Mesenchymal stem cell (in vitro differentiated cells and primary cell): ENCODE data around the gene MTHFD1L. TPM values are rescaled to one million over a fixed set of nuclear protein-coding genes. Genes with fewer than 3 reads are reported as not detected.

ENCODE experiments used
- small RNA-seq: library from polyadenylated mRNA; stranded (forward); fragments of <200 nt; extraction: miRNeasy Mini kit (QIAGEN cat#:217004); gene quantifications from one replicate; pipeline ENCODE3, GENCODE V24; 2013; ENCODE audit warnings: low read depth

The MTHFD1L gene

Small RNAs within 50 kb of the gene (small RNA-seq; reads per million reads assigned to genes)
- not detected for gene RNU6-302P
